ENCODE measurements around the gene ADGRF4.

The ADGRF4 gene, protein sequence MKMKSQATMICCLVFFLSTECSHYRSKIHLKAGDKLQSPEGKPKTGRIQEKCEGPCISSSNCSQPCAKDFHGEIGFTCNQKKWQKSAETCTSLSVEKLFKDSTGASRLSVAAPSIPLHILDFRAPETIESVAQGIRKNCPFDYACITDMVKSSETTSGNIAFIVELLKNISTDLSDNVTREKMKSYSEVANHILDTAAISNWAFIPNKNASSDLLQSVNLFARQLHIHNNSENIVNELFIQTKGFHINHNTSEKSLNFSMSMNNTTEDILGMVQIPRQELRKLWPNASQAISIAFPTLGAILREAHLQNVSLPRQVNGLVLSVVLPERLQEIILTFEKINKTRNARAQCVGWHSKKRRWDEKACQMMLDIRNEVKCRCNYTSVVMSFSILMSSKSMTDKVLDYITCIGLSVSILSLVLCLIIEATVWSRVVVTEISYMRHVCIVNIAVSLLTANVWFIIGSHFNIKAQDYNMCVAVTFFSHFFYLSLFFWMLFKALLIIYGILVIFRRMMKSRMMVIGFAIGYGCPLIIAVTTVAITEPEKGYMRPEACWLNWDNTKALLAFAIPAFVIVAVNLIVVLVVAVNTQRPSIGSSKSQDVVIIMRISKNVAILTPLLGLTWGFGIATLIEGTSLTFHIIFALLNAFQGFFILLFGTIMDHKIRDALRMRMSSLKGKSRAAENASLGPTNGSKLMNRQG

GRCh38 chr6:47698342-47698787 lies at the start of gene ADGRF4:
Gene ADGRF4, plus strand, starts transcription at chr6:47698580. Its CDS starts 8,666 bp downstream, at chr6:47707246.
- in situ Hi-C loops (cut with MboI; ENCODE audit: low sequenced_read_pairs): no loop called here

DNA sequence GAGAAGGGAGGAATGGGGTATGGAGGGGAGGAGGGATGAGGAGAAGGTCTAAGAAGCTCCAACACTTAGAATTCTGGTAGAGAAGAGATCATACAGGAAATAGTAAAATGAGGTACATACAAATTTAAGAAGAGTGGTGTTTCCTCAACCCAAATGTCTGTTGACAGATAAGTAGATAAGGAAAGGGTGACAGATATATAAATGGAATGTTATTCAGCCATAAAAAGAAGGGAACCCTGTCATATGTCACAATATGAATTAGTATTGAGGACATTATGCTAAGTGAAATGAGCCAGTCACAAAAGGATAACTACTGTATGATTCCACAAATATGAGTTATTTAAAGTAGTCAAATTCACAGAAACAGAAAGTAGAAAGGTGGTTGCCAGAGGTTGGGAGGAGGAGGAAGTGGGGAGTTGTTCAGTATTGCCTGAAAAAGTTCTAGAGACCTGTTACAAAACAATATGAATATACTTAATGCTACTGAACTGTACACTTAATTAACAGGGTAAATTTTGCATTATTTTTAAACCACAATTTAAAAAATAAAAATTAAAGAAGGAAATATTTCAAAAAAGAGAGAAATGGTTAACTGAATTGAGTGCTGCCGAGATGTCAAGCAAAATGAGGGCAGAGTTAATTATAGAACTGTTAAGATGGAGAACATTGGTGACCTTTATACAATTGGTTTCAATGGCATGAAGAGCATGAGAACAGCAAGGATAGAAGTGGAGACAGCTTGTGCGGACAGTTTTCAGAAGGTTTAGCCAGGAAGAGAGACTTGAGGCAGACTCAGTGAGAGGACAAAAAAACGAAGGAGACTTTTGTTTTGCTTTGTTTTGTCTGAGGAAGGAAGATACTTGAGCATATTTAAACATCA lies 47.6 kb upstream of the ADGRF4 start:
- in situ Hi-C loops (cut with MboI; ENCODE audit: low sequenced_read_pairs): no loop called here

DNA sequence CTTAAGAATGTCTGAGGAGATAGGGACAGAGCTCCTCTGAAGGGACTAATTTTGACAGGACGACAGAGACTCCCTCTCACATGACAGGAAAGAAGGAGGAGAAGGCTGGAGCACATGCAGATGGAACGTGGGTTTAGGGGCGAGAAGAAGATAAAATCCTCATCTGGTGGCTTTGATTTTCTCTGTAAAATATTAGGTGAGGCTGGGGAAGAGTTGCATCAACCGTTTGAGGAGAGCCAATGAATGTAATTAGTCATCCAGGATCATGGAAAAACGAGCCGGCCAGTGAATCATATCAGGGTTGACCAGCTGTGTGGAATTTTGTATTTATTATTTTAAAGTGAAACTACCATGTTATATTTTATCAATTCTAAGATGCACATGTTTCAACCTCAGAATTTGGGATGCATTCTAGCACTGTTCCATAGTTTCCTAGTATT lies 46.9 kb upstream of the ADGRF4 start:
- in situ Hi-C loops (cut with MboI; ENCODE audit: low sequenced_read_pairs): no loop called here

DNA sequence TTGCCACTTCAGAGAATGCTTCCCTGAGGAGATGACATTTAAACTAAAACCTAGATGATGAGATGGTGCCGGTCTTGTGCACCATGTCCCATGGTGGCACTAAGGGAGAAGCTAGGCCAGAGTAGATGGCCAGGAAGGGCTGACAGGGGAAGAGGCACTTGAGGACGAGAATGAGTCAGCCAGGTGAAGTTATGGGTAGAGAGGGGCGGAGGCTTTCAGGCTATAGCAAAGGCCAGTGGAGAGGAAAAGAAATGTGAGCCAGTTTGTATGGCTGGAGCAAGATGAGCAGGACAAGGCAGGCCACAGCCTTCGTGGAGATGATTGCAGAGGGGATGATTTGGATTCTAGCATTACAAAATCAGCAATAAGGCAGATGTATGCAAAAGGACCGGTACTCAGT lies 44.7 kb upstream of the ADGRF4 start:
- in situ Hi-C loops (cut with MboI; ENCODE audit: low sequenced_read_pairs): no loop called here

DNA sequence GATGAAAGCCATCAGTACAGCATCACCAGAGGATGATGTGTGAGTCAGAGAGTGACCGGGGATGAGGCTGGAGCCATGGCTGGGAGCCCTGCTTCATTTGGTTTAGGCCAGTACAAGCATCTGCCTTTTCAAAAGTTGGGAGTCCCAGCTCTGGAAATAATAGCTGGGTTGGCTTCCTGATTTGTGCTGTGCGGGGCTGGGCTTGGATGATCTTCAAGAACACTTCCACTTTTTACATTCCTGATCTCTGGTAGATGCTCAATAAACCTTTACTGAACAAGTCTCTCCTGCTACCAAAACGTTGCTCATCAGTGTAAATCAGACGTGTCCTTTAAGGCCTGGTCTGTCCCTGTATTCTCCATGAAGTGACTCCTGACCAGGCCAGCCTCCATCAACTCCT lies 44.1 kb upstream of the ADGRF4 start:
- in situ Hi-C loops (cut with MboI; ENCODE audit: low sequenced_read_pairs): no loop called here

DNA sequence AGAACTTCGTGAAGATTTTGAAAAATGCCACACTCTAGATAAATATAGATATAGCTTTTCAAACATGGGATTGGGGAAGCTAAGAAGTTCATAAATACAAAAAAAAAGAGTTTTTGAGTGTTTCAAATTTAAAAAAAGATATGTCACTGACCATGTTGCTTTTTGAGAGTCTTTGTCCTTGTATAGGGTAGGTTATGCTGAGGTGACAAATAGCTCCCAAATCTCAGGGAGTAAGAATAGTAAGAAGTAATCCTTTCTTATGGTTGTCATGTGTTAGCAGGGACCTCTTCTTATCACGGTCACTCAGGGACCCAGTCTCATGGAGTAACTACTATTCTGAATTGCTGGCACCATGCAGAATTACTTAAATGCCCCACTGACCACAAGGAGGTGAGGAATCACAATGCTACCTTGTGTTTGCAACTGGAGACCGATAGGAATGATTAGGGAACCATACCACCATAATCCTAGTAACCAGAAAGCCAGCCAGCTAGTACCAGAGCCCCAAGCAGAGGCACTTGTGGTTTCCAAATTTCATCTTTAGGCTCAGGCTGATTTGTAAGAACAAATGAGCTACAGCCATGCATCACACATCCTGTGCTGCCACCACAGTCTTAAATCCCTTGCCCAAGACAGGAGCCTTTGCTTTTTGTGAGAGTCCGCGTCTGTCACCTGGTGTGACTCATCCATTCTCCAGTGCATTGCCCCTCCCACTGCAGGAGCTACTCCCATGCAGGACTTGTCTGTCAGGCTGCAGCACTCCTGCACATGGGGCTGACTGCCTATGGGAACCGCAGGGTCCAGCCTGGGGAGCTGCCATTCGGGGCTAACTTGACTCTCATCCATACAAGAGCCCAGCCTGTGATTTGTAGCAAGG lies 42.4 kb upstream of the ADGRF4 start:
- in situ Hi-C loops (cut with MboI; ENCODE audit: low sequenced_read_pairs): no loop called here

- in situ Hi-C loops (cut with MboI; ENCODE audit: low sequenced_read_pairs): no loop called here
Observed at GRCh38 chr6:47661960-47662359, 36.4 kb upstream of the ADGRF4 start.

DNA sequence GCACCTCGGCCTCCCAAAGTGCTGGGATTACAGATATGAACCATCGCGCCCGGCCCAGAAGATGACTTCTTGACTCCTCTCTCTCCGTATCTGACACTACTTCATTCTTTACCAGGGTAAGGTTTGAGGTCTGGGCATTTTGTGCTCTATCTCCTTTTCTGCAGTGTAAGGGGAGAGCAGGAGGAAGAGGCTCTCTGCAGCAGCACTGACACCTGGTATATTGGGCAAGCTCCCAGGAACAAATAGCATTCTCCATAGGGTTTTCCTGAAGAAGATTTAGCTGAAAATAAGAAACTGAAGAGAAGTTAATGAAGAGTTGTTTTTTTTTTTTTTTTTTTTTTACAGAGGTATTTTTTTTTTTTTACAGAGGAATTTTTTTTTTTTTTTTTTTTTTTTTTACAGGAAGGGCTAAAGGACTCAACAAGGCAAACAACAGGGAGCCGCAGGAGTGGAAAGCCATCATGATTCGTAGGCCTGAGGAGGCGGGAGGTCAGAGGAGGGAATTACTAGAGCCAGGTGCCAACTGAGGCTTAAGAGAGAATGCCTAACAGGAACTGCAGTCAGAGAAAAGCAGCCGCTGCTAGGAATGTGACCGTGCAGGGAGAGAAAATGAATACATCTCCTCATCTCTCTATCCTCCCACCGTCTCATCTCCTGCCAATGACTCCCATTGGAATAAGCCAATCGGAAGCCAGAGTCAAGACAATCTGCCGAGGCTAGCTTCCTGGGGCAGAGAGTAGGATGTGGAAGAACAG lies 34.7 kb upstream of the ADGRF4 start:
- in situ Hi-C loops (cut with MboI; ENCODE audit: low sequenced_read_pairs): no loop called here

DNA sequence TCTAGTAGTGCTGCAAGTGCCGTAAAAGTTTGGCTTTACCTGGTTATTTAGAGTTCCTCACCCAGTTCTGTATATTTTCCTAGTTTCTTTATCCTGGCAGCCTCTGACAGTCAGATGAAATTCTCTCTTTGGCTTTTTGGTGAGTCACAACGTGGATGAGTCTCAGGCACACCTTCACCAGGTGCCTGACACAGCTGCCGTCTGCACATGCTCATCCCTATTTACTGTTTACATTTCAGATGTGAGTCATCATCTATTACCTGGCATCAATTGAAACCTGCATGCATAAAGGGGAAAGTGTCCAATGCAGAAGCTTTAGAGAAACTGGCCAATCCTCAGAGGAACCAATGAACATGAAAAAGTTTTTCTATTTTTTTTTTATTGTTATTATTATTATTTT lies 33.3 kb upstream of the ADGRF4 start:
- in situ Hi-C loops (cut with MboI; ENCODE audit: low sequenced_read_pairs): no loop called here

DNA sequence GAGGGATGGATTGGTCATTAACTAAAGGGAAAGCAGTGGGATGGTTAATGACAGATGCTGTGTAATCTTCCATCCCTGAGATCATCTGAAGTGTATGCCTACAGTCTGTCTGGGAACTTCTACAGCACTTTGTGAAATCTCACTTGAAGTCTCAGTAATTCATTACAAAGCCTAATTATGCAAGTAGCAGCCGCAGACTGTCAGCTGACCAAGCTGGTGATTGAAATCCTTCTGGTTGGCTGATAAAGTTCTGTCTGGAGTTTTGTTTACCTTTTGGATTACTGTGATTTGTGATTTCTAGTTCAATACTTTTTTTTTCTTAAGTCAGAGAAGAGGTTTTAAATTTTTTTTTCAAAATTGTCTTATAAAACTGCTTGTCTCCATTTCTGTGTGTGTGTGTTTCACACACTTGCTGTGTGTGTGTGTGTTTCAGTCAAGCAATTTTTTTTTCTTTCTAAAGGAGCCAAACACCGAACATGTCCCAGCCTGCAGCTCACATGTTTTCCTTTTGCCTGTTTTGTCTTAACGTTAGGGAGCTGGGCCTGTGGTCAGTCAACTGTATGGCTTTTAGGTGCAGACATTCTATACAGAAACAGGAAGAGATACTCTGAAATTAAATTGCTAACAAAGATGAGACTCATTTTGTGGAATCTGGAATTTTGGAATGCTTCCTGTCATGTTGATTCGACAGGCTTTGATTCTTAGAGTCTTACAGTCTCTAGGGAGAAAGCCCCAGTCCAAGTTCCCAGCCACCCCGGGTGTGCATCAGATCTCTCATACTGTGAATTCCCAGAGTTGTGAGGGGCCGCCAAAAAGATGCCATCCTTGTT lies 28.5 kb upstream of the ADGRF4 start:
- in situ Hi-C loops (cut with MboI; ENCODE audit: low sequenced_read_pairs): no loop called here

DNA sequence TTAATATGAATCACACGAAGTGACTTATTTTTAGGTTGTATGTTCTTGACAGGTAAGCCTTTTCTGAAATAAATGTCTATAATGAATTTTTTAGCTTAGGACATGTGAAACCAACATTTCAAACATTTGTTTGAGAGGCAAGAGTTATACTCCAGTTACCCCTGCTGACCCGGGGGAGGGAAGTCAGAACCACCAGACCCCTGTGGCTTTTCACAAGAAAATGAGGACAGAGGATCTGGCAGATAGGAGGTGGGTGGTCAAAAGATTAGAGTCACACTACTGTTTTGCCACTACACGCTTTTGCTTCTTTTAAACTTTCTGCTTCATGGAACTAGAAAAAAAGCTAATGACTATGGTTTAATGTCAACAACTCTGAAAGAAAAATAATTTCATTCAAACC lies 27.5 kb upstream of the ADGRF4 start:
- in situ Hi-C loops (cut with MboI; ENCODE audit: low sequenced_read_pairs): no loop called here

- in situ Hi-C loops (cut with MboI; ENCODE audit: low sequenced_read_pairs): no loop called here
Observed at GRCh38 chr6:47671777-47672176, 26.6 kb upstream of the ADGRF4 start.

DNA sequence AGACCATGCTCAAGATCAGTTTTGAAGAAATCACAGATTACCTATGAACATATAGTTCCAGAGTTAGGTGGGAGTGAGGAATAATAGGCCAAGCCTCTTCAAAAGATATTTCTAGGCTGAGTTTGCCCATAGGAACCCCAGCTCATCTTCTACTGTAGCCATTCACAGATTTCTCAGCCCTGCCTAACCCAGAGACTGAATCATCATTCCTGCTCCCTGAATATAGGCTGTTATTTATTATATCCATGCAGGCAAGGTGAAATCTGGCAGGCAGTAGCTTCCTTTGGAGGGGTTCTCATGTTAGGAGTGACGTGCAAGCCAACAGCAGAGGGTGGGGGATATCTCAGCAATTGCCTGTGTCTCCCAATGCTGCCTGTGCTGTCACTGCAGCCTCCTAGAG lies 25.6 kb upstream of the ADGRF4 start:
- in situ Hi-C loops (cut with MboI; ENCODE audit: low sequenced_read_pairs): no loop called here

- in situ Hi-C loops (cut with MboI; ENCODE audit: low sequenced_read_pairs): no loop called here
Observed at GRCh38 chr6:47674673-47675072, 23.7 kb upstream of the ADGRF4 start.

DNA sequence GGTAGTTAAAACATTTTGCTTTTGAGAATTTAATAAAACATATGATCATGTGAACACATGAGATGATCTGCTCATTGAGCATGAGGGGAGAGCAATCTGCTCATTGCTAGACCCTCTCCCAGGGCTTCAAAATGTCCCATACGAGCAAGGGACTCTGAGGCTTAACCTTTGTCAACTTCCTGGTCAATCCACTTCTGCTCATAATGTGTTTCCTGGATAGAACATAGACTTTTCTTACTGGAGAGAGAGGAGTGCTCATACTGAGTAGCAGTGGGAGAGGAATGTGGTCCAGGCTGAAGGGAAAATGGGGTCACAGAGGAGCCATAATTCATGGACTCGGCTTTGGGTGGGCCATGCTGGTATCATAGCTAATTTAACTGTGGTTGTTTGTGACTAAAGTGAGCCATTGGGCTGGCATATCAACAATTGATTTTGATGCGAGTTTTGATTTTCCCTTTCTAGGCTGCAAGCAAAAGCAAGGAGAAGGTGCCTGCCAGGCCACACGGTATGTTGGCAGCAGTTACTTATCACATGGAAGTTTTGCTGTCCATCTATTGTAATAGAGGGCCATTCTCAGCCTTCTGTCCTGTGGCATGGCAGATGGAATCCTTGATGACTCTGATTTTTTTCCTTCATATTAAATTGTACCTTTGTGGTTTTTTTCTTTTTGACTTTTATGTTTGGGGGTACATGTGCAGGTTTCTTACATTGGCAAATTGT lies 20.8 kb upstream of the ADGRF4 start:
- in situ Hi-C loops (cut with MboI; ENCODE audit: low sequenced_read_pairs): no loop called here

DNA sequence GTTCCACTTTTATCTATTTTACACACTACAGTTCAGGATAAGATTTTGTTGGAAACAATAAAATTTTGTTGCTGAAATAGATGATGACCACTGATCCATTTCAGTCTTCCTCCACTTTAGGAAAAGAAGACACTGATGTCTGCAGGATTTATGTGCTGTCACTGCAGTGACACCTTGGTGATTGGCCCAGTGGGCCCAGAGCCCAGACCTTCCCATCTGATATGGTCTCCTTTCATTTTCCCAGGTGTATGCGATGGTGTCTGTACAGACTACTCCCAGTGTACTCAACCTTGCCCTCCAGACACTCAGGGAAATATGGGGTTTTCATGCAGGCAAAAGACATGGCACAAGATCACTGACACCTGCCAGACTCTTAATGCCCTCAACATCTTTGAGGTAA lies 19.6 kb upstream of the ADGRF4 start:
- in situ Hi-C loops (cut with MboI; ENCODE audit: low sequenced_read_pairs): no loop called here

- in situ Hi-C loops (cut with MboI; ENCODE audit: low sequenced_read_pairs): no loop called here
Observed at GRCh38 chr6:47679322-47679906, 19.0 kb upstream of the ADGRF4 start.

DNA sequence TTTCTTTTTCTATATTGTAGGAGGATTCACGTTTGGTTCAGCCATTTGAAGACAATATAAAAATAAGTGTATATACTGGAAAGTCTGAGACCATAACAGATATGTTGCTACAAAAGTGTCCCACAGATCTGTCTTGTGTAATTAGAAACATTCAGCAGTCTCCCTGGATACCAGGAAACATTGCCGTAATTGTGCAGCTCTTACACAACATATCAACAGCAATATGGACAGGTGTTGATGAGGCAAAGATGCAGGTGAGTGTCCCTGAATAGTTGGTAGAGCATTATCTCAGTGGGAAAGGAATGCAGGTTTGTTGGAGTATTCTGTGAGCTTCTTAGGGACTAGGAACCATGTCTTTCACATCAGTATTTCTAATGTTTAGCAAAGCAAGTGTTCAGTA lies 18.3 kb upstream of the ADGRF4 start:
- in situ Hi-C loops (cut with MboI; ENCODE audit: low sequenced_read_pairs): no loop called here
